HL-60 (cell line): ENCODE results near the gene YJU2.

Experiments
- DNase-seq, 2 experiments: peaks; one replicate each; pipeline ENCODE4 v3.0.0-alpha.2; 2010 to 2020; ENCODE audit warnings: low read depth in 1 of 2, low spot score in 1 of 2
- H3K27ac ChIP-seq: fragments of 250-450 bp; sonication (Bioruptor Pico); replicated peaks from 2 replicates; pipeline ENCODE4 v1.5.1; 2020; ENCODE audit warnings: mild to moderate bottlenecking, moderate library complexity
- H3K27me3 ChIP-seq: fragments of 250-450 bp; sonication (Bioruptor Pico); 2 replicates; pipeline ENCODE4 v1.5.1; 2021; ENCODE audit warnings: mild to moderate bottlenecking, moderate library complexity; ENCODE audit not compliant: insufficient read depth, poor library complexity, severe bottlenecking
- H3K4me3 ChIP-seq: replicated peaks from 2 replicates; pipeline ENCODE4 v1.5.1; 2011; ENCODE audit warnings: mild to moderate bottlenecking, control low read depth, low read length; ENCODE audit not compliant: insufficient read depth
- GABPA ChIP-seq: IDR thresholded peaks from 2 replicates; pipeline ENCODE4 v1.6.1; 2012; ENCODE audit warnings: low read depth
- POLR2AphosphoS5 ChIP-seq: IDR thresholded peaks from 2 replicates; pipeline ENCODE4 v1.6.1; 2012; ENCODE audit warnings: low read depth
- SPI1 ChIP-seq: IDR thresholded peaks from 2 replicates; pipeline ENCODE4 v1.6.1; 2012; ENCODE audit warnings: low read depth, mild to moderate bottlenecking, borderline replicate concordance
- TF ChIP-seq, protein P1 (sequence below): IDR thresholded peaks from 2 replicates; pipeline ENCODE4 v1.6.1; 2012; ENCODE audit warnings: low read depth; ENCODE audit not compliant: insufficient replicate concordance
- TF ChIP-seq, protein P2 (sequence below): IDR thresholded peaks from one replicate; pipeline ENCODE4 v1.5.1; 2011; ENCODE audit warnings: low read length, control low read depth, inconsistent platforms; ENCODE audit not compliant: insufficient read depth

YJU2 gene

DNA sequence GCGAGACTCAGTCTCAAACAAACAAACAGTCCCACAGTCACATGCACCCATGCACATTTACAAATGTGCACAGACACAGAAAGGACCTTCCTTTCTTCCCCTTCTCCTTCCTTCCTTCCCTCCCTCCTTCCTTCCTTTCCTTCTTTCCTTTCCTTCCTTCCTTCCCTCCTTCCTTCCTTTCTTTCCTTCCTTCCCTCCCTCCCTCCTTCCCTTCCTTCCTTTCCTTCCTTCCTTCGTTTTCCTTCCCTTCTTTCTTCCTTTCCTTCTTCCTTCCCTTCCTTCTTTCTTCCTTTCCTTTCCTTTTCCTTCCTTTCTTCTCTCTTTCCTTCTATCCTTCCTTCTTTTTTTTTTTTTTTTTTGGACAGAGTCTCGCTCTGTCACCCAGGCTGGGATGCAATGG is 33.8 kb upstream of the YJU2 start:
- H3K27ac ChIP-seq, result no peak overlapping the region
- no peak for DNase-seq
- peaks cover 2% of the 10 kb centered on the region for H3K27me3 ChIP-seq
- no peak overlapping the region for H3K4me3 ChIP-seq
- TF ChIP-seq, protein P1, sequence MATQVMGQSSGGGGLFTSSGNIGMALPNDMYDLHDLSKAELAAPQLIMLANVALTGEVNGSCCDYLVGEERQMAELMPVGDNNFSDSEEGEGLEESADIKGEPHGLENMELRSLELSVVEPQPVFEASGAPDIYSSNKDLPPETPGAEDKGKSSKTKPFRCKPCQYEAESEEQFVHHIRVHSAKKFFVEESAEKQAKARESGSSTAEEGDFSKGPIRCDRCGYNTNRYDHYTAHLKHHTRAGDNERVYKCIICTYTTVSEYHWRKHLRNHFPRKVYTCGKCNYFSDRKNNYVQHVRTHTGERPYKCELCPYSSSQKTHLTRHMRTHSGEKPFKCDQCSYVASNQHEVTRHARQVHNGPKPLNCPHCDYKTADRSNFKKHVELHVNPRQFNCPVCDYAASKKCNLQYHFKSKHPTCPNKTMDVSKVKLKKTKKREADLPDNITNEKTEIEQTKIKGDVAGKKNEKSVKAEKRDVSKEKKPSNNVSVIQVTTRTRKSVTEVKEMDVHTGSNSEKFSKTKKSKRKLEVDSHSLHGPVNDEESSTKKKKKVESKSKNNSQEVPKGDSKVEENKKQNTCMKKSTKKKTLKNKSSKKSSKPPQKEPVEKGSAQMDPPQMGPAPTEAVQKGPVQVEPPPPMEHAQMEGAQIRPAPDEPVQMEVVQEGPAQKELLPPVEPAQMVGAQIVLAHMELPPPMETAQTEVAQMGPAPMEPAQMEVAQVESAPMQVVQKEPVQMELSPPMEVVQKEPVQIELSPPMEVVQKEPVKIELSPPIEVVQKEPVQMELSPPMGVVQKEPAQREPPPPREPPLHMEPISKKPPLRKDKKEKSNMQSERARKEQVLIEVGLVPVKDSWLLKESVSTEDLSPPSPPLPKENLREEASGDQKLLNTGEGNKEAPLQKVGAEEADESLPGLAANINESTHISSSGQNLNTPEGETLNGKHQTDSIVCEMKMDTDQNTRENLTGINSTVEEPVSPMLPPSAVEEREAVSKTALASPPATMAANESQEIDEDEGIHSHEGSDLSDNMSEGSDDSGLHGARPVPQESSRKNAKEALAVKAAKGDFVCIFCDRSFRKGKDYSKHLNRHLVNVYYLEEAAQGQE, result no peak
- TF ChIP-seq SPI1 (no peak), POLR2AphosphoS5 (no peak), GABPA (no peak)
- TF ChIP-seq, protein P2, sequence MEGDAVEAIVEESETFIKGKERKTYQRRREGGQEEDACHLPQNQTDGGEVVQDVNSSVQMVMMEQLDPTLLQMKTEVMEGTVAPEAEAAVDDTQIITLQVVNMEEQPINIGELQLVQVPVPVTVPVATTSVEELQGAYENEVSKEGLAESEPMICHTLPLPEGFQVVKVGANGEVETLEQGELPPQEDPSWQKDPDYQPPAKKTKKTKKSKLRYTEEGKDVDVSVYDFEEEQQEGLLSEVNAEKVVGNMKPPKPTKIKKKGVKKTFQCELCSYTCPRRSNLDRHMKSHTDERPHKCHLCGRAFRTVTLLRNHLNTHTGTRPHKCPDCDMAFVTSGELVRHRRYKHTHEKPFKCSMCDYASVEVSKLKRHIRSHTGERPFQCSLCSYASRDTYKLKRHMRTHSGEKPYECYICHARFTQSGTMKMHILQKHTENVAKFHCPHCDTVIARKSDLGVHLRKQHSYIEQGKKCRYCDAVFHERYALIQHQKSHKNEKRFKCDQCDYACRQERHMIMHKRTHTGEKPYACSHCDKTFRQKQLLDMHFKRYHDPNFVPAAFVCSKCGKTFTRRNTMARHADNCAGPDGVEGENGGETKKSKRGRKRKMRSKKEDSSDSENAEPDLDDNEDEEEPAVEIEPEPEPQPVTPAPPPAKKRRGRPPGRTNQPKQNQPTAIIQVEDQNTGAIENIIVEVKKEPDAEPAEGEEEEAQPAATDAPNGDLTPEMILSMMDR, result no peak

- Histone ChIP-seq H3K27ac (no peak overlapping the region), H3K4me3 (no peak overlapping the region), H3K27me3 (peaks cover 2% of the 10 kb centered on the region)
- no peak for DNase-seq
- no peak for TF ChIP-seq POLR2AphosphoS5
- TF ChIP-seq, protein P1, result no peak
- TF ChIP-seq, protein P2, result no peak
- no peak for TF ChIP-seq GABPA
- no peak for TF ChIP-seq SPI1
Observed at GRCh38 chr19:4215807-4216206, 31.1 kb upstream of the YJU2 start.

DNA sequence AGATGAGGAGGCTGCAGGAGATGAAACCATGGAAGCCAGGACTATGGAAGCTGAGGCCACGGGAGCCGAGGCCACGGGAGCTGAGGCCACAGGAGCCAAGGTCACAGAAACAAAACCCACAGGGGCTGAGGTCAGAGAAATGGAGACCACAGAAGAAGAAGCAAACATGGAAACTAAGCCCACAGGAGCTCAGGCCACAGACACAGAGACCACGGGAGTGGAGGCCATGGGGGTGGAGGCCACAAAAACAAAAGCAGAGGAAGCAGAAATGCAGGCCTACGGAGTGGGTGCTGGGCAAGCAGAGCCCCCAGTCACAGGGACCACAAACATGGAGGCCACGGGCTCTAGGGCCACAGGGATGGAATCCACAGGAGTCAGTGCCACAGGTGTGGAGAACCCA is 30.0 kb upstream of the YJU2 start:
- H3K27me3 ChIP-seq, result no peaks in the 10 kb centered on the region

More for the DNA sequence above, 30.0 kb upstream of the YJU2 start:
- no peak for TF ChIP-seq GABPA
- no peak for TF ChIP-seq POLR2AphosphoS5
- TF ChIP-seq, protein P1, result no peak
- no peak for TF ChIP-seq SPI1
- TF ChIP-seq, protein P2, result no peak
- Histone ChIP-seq H3K4me3 (no peak overlapping the region), H3K27ac (no peak overlapping the region)
- no peak for DNase-seq
